Measurements from ENCODE around the gene TRIM47.

The TRIM47 gene

GRCh38 chr17:75878174-75878998 is at the start of gene TRIM47:
TRIM47 (minus strand) TSS chr17:75878581; CDS start chr17:75878548, 33 bp downstream.
- DNase-seq, result no peak

- peak; percentile 32 for DNase-seq
These were observed 49.0 kb upstream of the TRIM47 start for GRCh38 chr17:75927286-75927922.

- DNase-seq, result no peak
These were observed 48.1 kb upstream of the TRIM47 start for GRCh38 chr17:75926456-75926855.

GRCh38 chr17:75925912-75926311 is 47.5 kb upstream of the TRIM47 start:
- no peak for DNase-seq

- no peak for DNase-seq
These were observed 46.7 kb upstream of the TRIM47 start for GRCh38 chr17:75925103-75925502.

GRCh38 chr17:75922963-75923874 is 44.8 kb upstream of the TRIM47 start:
- DNase-seq, result no peak

- no peak for DNase-seq
These were observed 44.0 kb upstream of the TRIM47 start for GRCh38 chr17:75922173-75922961.

GRCh38 chr17:75921596-75921995 is 43.2 kb upstream of the TRIM47 start:
- DNase-seq, result no peak

- no peak for DNase-seq
These were observed 41.7 kb upstream of the TRIM47 start for GRCh38 chr17:75920045-75920560.

GRCh38 chr17:75919611-75920010 is 41.2 kb upstream of the TRIM47 start:
- DNase-seq, result no peak

- DNase-seq, result no peak
These were observed 39.6 kb upstream of the TRIM47 start for GRCh38 chr17:75917917-75918445.

GRCh38 chr17:75917141-75917916 is 38.9 kb upstream of the TRIM47 start:
- DNase-seq, result no peak

GRCh38 chr17:75915268-75915667 is 36.9 kb upstream of the TRIM47 start:
- no peak for DNase-seq

- DNase-seq, result no peak
These were observed 36.4 kb upstream of the TRIM47 start for GRCh38 chr17:75914643-75915267.

- no peak for DNase-seq
These were observed 35.3 kb upstream of the TRIM47 start for GRCh38 chr17:75913537-75914210.

- peak; percentile 54 for DNase-seq
These were observed 32.3 kb upstream of the TRIM47 start for GRCh38 chr17:75910699-75911098.

GRCh38 chr17:75909812-75910274 is 31.5 kb upstream of the TRIM47 start:
- DNase-seq, result peak; percentile 93

GRCh38 chr17:75909051-75909811 is 30.9 kb upstream of the TRIM47 start:
- DNase-seq, result peak; percentile 98

GRCh38 chr17:75908201-75908600 is 29.8 kb upstream of the TRIM47 start:
- peak; percentile 53 for DNase-seq
